ENCODE results near the gene FHIP2A.

Gene FHIP2A

GRCh38 chr10:114816308-114816707 is 5.3 kb upstream of the FHIP2A start:
- Histone ChIP-seq H3K9ac (no peak overlapping the region), H3K79me2 (ENCODE audit: insufficient read depth, low read depth) (no peaks in the 10 kb centered on the region), H4K20me1 (ENCODE audit: insufficient read depth) (no peaks in the 10 kb centered on the region), H3K36me3 (ENCODE audit: insufficient read depth) (no peaks in the 10 kb centered on the region), H2AFZ (ENCODE audit: low read depth) (no peak overlapping the region), H3K27ac (no peak overlapping the region), H3K4me2 (no peak overlapping the region), H3K4me1 (ENCODE audit: low read depth, poor library complexity, severe bottlenecking) (peaks cover 3% of the 10 kb centered on the region), H3K4me3 (IDR thresholded peaks at IDR 0.05; ENCODE audit: insufficient read depth, low read depth, low read length) (no peak overlapping the region), H3K27me3 (ENCODE audit: insufficient read depth, low read depth) (no peaks in the 10 kb centered on the region)
- 0 out of 2 replicates have a peak, but pooled peaks have one; percentile 11 for TF ChIP-seq CTCF (conservative IDR thresholded peaks at IDR 0.05; ENCODE audit: low read depth, low read length)

- Histone ChIP-seq H4K20me1 (ENCODE audit: insufficient read depth) (no peaks in the 10 kb centered on the region), H3K4me2 (no peak overlapping the region)
These were observed 2.3 kb upstream of the FHIP2A start for GRCh38 chr10:114819322-114819721.

GRCh38 chr10:114821915-114822443 is 399 bp downstream of the FHIP2A start:
- TF ChIP-seq CTCF (conservative IDR thresholded peaks at IDR 0.05; ENCODE audit: low read depth, low read length): no peak
- Histone ChIP-seq H3K27me3 (ENCODE audit: insufficient read depth, low read depth) (no peaks in the 10 kb centered on the region), H3K27ac (peak overlapping the region; percentile 94), H2AFZ (ENCODE audit: low read depth) (peak overlapping the region; percentile 75), H3K4me2 (peak overlapping the region; percentile 85), H3K4me3 (IDR thresholded peaks at IDR 0.05; ENCODE audit: insufficient read depth, low read depth, low read length) (no peak overlapping the region), H3K79me2 (ENCODE audit: insufficient read depth, low read depth) (peaks cover 47% of the 10 kb centered on the region), H3K4me1 (ENCODE audit: low read depth, poor library complexity, severe bottlenecking) (peaks cover 19% of the 10 kb centered on the region), H3K9ac (peak overlapping the region; percentile 87), H4K20me1 (ENCODE audit: insufficient read depth) (no peaks in the 10 kb centered on the region), H3K36me3 (ENCODE audit: insufficient read depth) (no peaks in the 10 kb centered on the region)

More at GRCh38 chr10:114819322-114819721, 2.3 kb upstream of the FHIP2A start:
- no peak for TF ChIP-seq CTCF (conservative IDR thresholded peaks at IDR 0.05; ENCODE audit: low read depth, low read length)
- no peak overlapping the region for H2AFZ ChIP-seq (ENCODE audit: low read depth)
- H3K9ac ChIP-seq: no peak overlapping the region
- H3K36me3 ChIP-seq (ENCODE audit: insufficient read depth): no peaks in the 10 kb centered on the region
- H3K27me3 ChIP-seq (ENCODE audit: insufficient read depth, low read depth): no peaks in the 10 kb centered on the region
- H3K4me3 ChIP-seq (IDR thresholded peaks at IDR 0.05; ENCODE audit: insufficient read depth, low read depth, low read length): no peak overlapping the region
- H3K4me1 ChIP-seq (ENCODE audit: low read depth, poor library complexity, severe bottlenecking): peaks cover 10% of the 10 kb centered on the region
- peaks cover 20% of the 10 kb centered on the region for H3K79me2 ChIP-seq (ENCODE audit: insufficient read depth, low read depth)
- no peak overlapping the region for H3K27ac ChIP-seq

- no peaks in the 10 kb centered on the region for H3K36me3 ChIP-seq (ENCODE audit: insufficient read depth)
- no peak for TF ChIP-seq CTCF (conservative IDR thresholded peaks at IDR 0.05; ENCODE audit: low read depth, low read length)
- H3K4me3 ChIP-seq (IDR thresholded peaks at IDR 0.05; ENCODE audit: insufficient read depth, low read depth, low read length): no peak overlapping the region
- H3K27ac ChIP-seq: peak overlapping the region; percentile 94
- peaks cover 19% of the 10 kb centered on the region for H3K4me1 ChIP-seq (ENCODE audit: low read depth, poor library complexity, severe bottlenecking)
- peaks cover 49% of the 10 kb centered on the region for H3K79me2 ChIP-seq (ENCODE audit: insufficient read depth, low read depth)
- peak overlapping the region; percentile 85 for H3K4me2 ChIP-seq
- peak overlapping the region; percentile 75 for H2AFZ ChIP-seq (ENCODE audit: low read depth)
- peak overlapping the region; percentile 87 for H3K9ac ChIP-seq
- no peaks in the 10 kb centered on the region for H4K20me1 ChIP-seq (ENCODE audit: insufficient read depth)
- no peaks in the 10 kb centered on the region for H3K27me3 ChIP-seq (ENCODE audit: insufficient read depth, low read depth)
These were observed 980 bp downstream of the FHIP2A start for GRCh38 chr10:114822444-114823076.
